ENCODE results near the gene KRTAP3-2.
A peak's percentile ranks its signal among the peaks of the same experiment; 100 is the strongest.

The KRTAP3-2 gene

GRCh38 chr17:41010441-41010840 lies 10.7 kb upstream of the KRTAP3-2 start:
- peak; percentile 63 for DNase-seq (ENCODE audit: low read depth)

DNA sequence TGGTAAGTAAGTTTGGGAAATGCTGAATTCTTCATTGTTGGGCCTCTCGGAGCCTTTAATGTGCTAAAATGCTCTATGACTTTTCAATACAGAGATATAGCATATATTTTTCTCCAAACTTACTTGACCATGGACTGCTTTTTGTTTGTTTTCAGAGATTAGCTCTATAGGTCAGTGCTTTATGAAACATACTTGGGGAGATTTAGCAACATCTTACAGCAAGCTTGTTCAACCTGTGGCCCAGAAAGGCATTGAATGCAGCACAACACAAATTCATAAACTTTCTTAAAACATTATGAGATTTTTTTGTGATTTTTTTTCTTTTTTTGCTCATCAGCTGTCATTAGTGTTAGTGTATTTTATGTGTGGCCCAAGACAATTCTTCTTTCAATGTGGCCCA lies 10.2 kb upstream of the KRTAP3-2 start:
- no peak for DNase-seq (ENCODE audit: low read depth)

DNA sequence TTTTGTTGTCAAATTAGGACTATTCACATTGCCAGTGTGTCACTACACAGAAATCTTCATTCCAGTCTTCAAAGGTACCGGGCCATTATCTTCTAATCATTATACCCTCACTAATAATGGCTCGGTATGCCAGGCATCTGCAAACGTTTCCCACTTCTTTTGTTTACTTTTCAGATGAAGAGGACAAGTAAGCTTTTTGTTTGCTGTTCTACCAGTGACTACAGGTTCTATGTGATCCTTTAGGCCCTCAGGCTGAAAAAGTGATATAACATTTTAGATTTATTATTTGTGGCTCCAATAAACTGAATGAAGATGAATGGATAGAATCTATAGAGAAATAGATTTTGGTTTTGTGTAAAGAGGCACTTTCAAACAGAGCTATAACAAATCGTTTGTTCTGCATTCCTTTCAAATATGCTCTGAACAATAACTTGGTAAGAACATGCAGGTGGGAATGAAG lies 9.6 kb upstream of the KRTAP3-2 start:
- no peak for DNase-seq (ENCODE audit: low read depth)

DNA sequence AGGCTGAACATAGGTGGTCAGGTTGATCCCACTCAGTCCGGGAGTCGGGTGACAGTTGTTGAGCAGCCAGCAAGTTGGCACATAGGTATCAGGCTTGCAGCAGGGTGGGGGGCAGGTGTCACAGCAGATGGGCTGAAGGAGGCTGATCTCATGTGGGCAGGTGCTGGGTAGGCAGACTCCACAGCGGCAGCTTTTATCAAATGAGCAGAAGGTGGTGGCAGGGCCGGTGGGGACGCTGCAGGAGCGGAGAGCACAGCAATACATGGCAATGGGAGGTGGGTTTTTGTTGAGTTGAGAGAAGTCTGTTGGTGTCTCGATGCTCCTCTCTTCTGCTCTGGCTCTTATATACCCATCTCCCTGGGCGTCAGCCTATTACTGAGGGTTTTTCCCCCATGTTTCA lies 9.1 kb upstream of the KRTAP3-2 start, which contains the start of gene KRTAP3-1:
KRTAP3-1 (minus strand) TSS at position 318 of the 400 bp plus-strand sequence; CDS start at position 264, 54 bp downstream.
- no peak for DNase-seq (ENCODE audit: low read depth)

DNA sequence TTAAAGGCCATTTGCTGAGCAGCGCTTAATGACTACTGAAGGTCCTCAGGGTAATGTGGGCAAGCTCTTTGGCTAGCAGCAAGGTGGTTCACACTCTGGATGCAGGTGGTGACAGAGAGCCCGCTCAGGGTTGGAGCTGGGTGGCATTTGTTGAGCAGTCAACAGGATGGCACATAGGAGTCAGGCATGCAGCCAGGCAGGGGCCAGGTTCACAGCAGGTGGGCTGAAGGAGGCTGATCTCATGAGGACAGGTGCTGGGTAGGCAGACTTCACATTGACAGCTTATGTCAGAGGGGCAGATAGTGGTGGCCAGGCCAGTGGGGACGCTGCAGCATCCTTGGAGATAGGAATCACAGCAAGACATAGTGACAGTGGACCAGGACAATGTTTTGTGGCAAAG lies 4.7 kb upstream of the KRTAP3-2 start:
- no peak for DNase-seq (ENCODE audit: low read depth)

DNA sequence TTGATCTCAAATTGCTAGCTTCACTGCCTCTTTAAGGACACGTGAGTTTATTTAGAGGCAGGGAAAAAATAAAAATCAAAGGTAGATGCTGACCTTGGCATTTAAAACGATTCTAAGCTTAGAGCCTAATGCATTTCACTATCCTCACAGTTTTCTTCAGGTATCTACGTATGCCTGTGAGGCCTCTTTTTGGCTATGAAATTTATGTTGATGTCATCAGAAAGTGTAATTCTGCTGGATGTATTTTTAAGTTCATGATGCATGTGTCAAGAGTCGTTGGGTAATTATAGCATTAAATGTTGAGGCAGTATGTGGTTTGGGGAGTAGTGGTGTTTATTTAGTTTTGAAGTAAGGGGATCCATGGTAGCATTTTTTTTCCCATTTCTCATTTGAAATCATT lies 4.2 kb upstream of the KRTAP3-2 start:
- peak; percentile 65 for DNase-seq (ENCODE audit: low read depth)

GRCh38 chr17:41002814-41003213 lies 3.1 kb upstream of the KRTAP3-2 start:
- peak; percentile 71 for DNase-seq (ENCODE audit: low read depth)

- no peak for DNase-seq (ENCODE audit: low read depth)
Observed at GRCh38 chr17:41001795-41002194, 2.1 kb upstream of the KRTAP3-2 start.

- DNase-seq (ENCODE audit: low read depth) = no peak
Observed at GRCh38 chr17:40997361-40997760, 2.3 kb downstream of the KRTAP3-2 start.

GRCh38 chr17:40996829-40997228 lies 2.9 kb downstream of the KRTAP3-2 start:
- no peak for DNase-seq (ENCODE audit: low read depth)

GRCh38 chr17:40995116-40995515 lies 4.6 kb downstream of the KRTAP3-2 start:
- DNase-seq (ENCODE audit: low read depth) = no peak

DNA sequence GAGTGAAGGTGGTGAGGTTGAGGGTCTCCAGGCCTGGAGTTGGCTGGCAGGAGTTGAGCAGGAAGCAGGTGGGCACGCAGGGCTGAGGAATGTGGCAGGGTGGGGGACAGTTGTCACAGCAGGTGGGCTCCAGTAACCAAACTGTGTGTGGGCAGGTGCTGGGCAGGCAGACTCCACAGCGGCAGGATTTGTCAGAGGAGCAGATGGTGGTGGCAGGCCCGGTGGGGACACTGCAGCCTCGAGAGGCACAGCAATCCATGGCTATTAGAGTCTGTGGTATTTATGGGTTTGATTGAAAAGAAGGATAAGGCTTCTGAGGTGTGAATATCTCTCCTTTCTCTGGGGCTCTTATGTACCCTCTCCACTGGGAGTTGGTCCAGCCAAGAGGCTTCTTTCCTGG lies 5.9 kb downstream of the KRTAP3-2 start, which contains the start of gene KRTAP3-3:
KRTAP3-3 (minus strand) TSS at position 326 of the 400 bp plus-strand sequence; CDS start at position 259, 67 bp downstream.
- no peak for DNase-seq (ENCODE audit: low read depth)

- no peak for DNase-seq (ENCODE audit: low read depth)
Observed at GRCh38 chr17:40993084-40993483, 6.6 kb downstream of the KRTAP3-2 start.

- no peak for DNase-seq (ENCODE audit: low read depth)
Observed at GRCh38 chr17:40992666-40993065, 7.0 kb downstream of the KRTAP3-2 start.

- DNase-seq (ENCODE audit: low read depth) = no peak
Observed at GRCh38 chr17:40986920-40987319, 12.8 kb downstream of the KRTAP3-2 start.

- no peak for DNase-seq (ENCODE audit: low read depth)
Observed at GRCh38 chr17:40984226-40984625, 15.5 kb downstream of the KRTAP3-2 start, which contains the start of gene KRT40. KRT40 (minus strand) TSS chr17:40984326; CDS start chr17:40984273, 53 bp downstream.

DNA sequence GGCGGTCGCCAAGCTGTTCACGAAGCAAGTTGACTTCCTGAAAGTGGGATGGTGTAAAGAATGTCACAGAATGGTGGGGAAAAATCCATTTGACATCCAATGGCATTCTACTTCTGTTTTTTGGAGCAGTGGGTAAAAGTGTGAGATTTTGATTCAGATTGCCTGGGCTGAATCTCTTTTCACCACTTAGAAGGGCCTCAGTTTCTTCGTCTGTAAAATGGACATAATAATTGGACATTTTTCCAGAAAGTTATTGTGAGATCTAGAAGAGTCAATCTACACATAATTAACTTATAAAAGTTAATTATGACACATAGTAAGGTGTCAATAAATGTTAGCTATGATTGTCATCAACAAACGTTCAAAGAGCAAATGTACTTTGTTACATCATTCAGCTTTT lies 18.6 kb downstream of the KRTAP3-2 start:
- no peak for DNase-seq (ENCODE audit: low read depth)

GRCh38 chr17:40980596-40980995 lies 19.1 kb downstream of the KRTAP3-2 start:
- DNase-seq (ENCODE audit: low read depth) = peak; percentile 45

GRCh38 chr17:40980117-40980516 lies 19.6 kb downstream of the KRTAP3-2 start:
- no peak for DNase-seq (ENCODE audit: low read depth)

DNA sequence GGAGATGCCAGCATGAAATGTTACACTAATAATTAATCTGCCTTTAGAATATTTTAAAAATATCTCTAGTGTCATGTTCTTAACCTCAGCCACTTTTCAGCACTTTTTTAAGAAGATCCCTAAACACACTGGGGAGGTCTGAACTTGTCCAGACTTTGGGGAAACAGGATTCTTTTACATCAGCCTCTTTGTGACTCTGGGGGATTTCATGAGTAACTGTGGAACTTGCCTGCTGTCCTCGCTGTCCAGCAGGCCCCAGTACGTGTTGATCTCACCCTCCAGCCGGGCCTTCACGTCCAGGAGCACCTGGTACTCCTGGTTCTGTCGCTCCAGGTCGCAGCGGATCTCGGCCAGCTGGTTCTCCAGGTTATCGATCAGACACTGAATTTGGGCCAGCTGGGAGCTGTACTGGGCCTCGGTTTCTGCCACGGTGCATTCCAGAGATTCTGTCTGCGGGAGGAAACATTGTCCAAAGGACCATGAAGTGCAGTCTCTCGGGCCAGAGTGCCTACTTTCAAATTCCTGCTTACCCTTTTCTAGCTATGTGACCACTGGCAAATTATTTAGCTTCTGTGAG lies 21.0 kb downstream of the KRTAP3-2 start:
- no peak for DNase-seq (ENCODE audit: low read depth)

DNA sequence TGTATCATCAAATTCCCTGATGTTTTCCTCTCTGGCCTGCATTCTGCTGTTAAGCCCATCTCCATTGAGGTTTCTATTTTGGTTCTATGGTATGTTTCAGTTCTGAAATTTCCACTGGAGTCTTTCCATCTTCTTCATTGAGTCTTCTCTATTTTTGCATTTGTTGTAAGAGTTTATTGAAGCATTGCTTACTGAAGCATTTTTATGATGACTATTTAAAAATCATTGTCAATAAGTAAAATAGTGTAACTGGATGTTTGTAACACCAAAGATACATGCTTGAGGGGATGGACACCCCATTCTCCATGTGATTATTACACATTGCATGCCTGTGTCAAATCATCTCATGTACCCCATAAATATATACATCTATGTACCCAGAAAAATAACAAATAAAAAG lies 24.2 kb downstream of the KRTAP3-2 start:
- no peak for DNase-seq (ENCODE audit: low read depth)

GRCh38 chr17:40974366-40974765 lies 25.3 kb downstream of the KRTAP3-2 start:
- no peak for DNase-seq (ENCODE audit: low read depth)

- DNase-seq (ENCODE audit: low read depth) = no peak
Observed at GRCh38 chr17:40967582-40967981, 32.1 kb downstream of the KRTAP3-2 start.

DNA sequence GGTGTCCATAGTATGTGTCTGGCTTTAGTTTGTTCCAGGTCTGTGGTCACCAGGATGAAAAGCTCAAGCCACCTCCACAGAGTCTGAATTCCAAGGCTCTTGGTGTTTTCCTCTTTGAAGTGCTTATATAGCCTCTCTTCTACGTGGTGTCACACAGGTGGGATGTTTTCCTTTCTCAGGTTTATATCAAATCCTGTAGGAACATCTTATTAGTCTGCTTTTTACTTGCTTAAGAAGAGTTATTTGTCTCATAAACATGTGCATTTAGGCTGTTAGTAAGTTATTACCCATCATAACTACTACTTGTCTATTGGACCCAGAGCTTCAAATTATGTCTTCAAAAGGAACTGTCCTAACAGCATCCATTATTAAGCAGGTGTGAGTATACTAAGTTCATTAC lies 32.9 kb downstream of the KRTAP3-2 start, which contains the start of gene KRT39:
KRT39 (minus strand) TSS at position 101 of the 400 bp plus-strand sequence; CDS start at position 9, 92 bp downstream.
- DNase-seq (ENCODE audit: low read depth) = no peak
